Panc1 (cell line): ENCODE results near the gene TMEM14C. TPM values are rescaled to one million over a fixed set of nuclear protein-coding genes. Genes with fewer than 3 reads are reported as not detected.

Source experiments
- ATAC-seq: fragments of 200-7000 bp; cut with Tn5 transposase; 2 replicates; pipeline ENCODE4 v1.9.1; 2020; ENCODE audit warnings: mild to moderate bottlenecking, moderate library complexity
- BruUV-seq: library from RNA; stranded (reverse); fragments of 400-500 nt; replicated peaks from 2 replicates; lab custom pipeline; 2021; lab: Mats Ljungman, UMichigan
- CTCF ChIA-PET: fragments of 300-600 bp; sonication (Branson Sonifier 250); formaldehyde crosslinking; loops from one replicate; lab custom pipeline; 2022; ENCODE audit warnings: antibody characterized with exemption; lab: Charles Lee
- POLR2A ChIA-PET: fragments of 300-600 bp; sonication (Branson Sonifier 250); formaldehyde crosslinking; loops from one replicate; lab custom pipeline; 2022; ENCODE audit warnings: antibody characterized with exemption; lab: Charles Lee
- DNase-seq: peaks from one replicate; pipeline ENCODE4 v3.0.0-alpha.2; 2010; ENCODE audit warnings: low read depth, low spot score
- H3K27ac ChIP-seq: 2 replicates; pipeline ENCODE4 v1.5.1; 2011; ENCODE audit warnings: mild to moderate bottlenecking, low read length, inconsistent platforms
- H3K27me3 ChIP-seq: fragments of 200-500 bp; sonication (Bioruptor generic); 2 replicates; pipeline ENCODE4 v1.6.0; 2014; ENCODE audit warnings: low read length, inconsistent platforms; ENCODE audit not compliant: control insufficient read depth, insufficient read depth
- H3K36me3 ChIP-seq: fragments of 200-500 bp; sonication (Bioruptor generic); 2 replicates; pipeline ENCODE4 v1.5.1; 2014; ENCODE audit warnings: inconsistent platforms, mild to moderate bottlenecking, low read length, moderate library complexity; ENCODE audit not compliant: control insufficient read depth, insufficient read depth
- H3K4me1 ChIP-seq: 2 replicates; pipeline ENCODE4 v1.5.1; 2011; ENCODE audit warnings: inconsistent platforms, mild to moderate bottlenecking, low read length, moderate library complexity; ENCODE audit not compliant: control insufficient read depth, insufficient read depth
- H3K4me3 ChIP-seq, 2 experiments: 2 replicates each; pipeline ENCODE4 v1.5.1; 2011 to 2012; ENCODE audit warnings: low read depth in 2 of 2, low read length in 2 of 2, mild to moderate bottlenecking in 2 of 2, inconsistent platforms in 1 of 2, moderate library complexity in 1 of 2
- H3K9me3 ChIP-seq: fragments of 200-500 bp; sonication (Bioruptor generic); 2 replicates; pipeline ENCODE4 v1.5.1; 2014; ENCODE audit warnings: low read depth, mild to moderate bottlenecking, inconsistent platforms, low read length, moderate library complexity; ENCODE audit not compliant: control insufficient read depth, insufficient read depth
- POLR2AphosphoS5 ChIP-seq: IDR thresholded peaks from 2 replicates; pipeline ENCODE4 v1.6.1; 2012; ENCODE audit warnings: mild to moderate bottlenecking, low read depth, low read length, moderate library complexity
- SIN3A ChIP-seq: IDR thresholded peaks from 2 replicates; pipeline ENCODE4 v1.6.1; 2012; ENCODE audit warnings: low read depth, mild to moderate bottlenecking, low read length, moderate library complexity, borderline replicate concordance; ENCODE audit not compliant: insufficient read depth
- TCF7L2 ChIP-seq: IDR thresholded peaks from 2 replicates; pipeline ENCODE4 v1.6.1; 2011; ENCODE audit warnings: mild to moderate bottlenecking, low read depth, low read length, inconsistent platforms
- in situ Hi-C: cut with HindIII; loops from 2 replicates; pipeline ENCODE4 v1.10.0; 2016; ENCODE audit warnings: low sequenced_read_pairs, low pct_unique_long_range_greater_than_20kb
- intact Hi-C: fragments of 100-400 bp; cut with micrococcal nuclease; formaldehyde crosslinking; loops from one replicate; pipeline ENCODE4 v1.10.0; 2022; ENCODE audit not compliant: unreplicated experiment
- total RNA-seq: library from RNA; stranded (reverse); gene quantifications from one replicate; pipeline ENCODE4 v1.2.1, GENCODE V29; 2021; ENCODE audit not compliant: unreplicated experiment
- TF ChIP-seq, protein P1 (sequence below): fragments of 450-650 bp; IDR thresholded peaks from 2 replicates; pipeline ENCODE4 v1.5.1; 2017; ENCODE audit warnings: mild to moderate bottlenecking
- TF ChIP-seq, protein P2 (sequence below), 2 experiments: IDR thresholded peaks; 2 replicates each; pipeline ENCODE4 v1.6.1; 2011 to 2012; ENCODE audit warnings: low read depth in 2 of 2, control low read depth in 1 of 2, low read length in 1 of 2, mild to moderate bottlenecking in 1 of 2, moderate library complexity in 1 of 2; ENCODE audit not compliant: insufficient read depth in 1 of 2

Gene TMEM14C
- total RNA-seq, 1 experiment from 2014 or later, result 159 TPM

- no peaks in the 10 kb centered on the region for H3K36me3 ChIP-seq
- POLR2A ChIA-PET, result interaction anchor here (0.6 kb wide), 1 partner anchor 30 kb away, joined by 3 read pairs; no protein-coding TSS in a partner anchor
- intact Hi-C loops (loop anchor here (10.0 kb wide), 1 partner anchor 75 kb away; no protein-coding TSS in a partner anchor), in situ Hi-C loops (no loop called here)
- H3K4me3 ChIP-seq, result no peak overlapping the region
- DNase-seq (no peak), ATAC-seq (no peak)
- CTCF ChIA-PET, result no interaction called here
- no peaks in the 10 kb centered on the region for H3K9me3 ChIP-seq
- H3K27me3 ChIP-seq, result no peaks in the 10 kb centered on the region
- H3K4me1 ChIP-seq, result peaks cover 9% of the 10 kb centered on the region
- no peak overlapping the region for H3K27ac ChIP-seq
- no TSS peak for BruUV-seq
- TF ChIP-seq POLR2AphosphoS5 (no peak), TCF7L2 (no peak), SIN3A (no peak)
- TF ChIP-seq, protein P1, sequence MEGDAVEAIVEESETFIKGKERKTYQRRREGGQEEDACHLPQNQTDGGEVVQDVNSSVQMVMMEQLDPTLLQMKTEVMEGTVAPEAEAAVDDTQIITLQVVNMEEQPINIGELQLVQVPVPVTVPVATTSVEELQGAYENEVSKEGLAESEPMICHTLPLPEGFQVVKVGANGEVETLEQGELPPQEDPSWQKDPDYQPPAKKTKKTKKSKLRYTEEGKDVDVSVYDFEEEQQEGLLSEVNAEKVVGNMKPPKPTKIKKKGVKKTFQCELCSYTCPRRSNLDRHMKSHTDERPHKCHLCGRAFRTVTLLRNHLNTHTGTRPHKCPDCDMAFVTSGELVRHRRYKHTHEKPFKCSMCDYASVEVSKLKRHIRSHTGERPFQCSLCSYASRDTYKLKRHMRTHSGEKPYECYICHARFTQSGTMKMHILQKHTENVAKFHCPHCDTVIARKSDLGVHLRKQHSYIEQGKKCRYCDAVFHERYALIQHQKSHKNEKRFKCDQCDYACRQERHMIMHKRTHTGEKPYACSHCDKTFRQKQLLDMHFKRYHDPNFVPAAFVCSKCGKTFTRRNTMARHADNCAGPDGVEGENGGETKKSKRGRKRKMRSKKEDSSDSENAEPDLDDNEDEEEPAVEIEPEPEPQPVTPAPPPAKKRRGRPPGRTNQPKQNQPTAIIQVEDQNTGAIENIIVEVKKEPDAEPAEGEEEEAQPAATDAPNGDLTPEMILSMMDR, result no peak
- TF ChIP-seq, protein P2, sequence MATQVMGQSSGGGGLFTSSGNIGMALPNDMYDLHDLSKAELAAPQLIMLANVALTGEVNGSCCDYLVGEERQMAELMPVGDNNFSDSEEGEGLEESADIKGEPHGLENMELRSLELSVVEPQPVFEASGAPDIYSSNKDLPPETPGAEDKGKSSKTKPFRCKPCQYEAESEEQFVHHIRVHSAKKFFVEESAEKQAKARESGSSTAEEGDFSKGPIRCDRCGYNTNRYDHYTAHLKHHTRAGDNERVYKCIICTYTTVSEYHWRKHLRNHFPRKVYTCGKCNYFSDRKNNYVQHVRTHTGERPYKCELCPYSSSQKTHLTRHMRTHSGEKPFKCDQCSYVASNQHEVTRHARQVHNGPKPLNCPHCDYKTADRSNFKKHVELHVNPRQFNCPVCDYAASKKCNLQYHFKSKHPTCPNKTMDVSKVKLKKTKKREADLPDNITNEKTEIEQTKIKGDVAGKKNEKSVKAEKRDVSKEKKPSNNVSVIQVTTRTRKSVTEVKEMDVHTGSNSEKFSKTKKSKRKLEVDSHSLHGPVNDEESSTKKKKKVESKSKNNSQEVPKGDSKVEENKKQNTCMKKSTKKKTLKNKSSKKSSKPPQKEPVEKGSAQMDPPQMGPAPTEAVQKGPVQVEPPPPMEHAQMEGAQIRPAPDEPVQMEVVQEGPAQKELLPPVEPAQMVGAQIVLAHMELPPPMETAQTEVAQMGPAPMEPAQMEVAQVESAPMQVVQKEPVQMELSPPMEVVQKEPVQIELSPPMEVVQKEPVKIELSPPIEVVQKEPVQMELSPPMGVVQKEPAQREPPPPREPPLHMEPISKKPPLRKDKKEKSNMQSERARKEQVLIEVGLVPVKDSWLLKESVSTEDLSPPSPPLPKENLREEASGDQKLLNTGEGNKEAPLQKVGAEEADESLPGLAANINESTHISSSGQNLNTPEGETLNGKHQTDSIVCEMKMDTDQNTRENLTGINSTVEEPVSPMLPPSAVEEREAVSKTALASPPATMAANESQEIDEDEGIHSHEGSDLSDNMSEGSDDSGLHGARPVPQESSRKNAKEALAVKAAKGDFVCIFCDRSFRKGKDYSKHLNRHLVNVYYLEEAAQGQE (IDR thresholded peaks at IDR 0.05; ENCODE audit: insufficient read depth in 1 of 2, low read depth in 2 of 2, low read length in 1 of 2), result no peak
These were observed 3.4 kb upstream of the TMEM14C start for GRCh38 chr6:10719296-10719963.

DNA sequence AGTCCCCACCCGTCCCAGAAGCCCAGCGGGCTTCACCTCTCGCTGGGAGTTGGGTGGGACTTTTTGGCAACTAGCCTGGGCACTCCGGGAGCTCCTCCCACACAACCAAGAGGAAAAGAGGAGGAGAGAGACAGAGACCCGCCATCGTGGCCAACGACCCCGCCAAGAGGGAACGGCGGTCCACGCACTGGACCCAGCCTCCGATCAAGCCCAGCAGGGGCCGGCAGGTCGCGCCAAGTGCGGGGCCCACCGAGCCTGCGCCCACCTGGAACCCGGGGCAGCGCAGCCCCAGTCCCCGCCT lies 3.0 kb upstream of the TMEM14C start:
- Histone ChIP-seq H3K27me3 (no peaks in the 10 kb centered on the region), H3K27ac (no peak overlapping the region), H3K9me3 (no peaks in the 10 kb centered on the region), H3K4me1 (peaks cover 14% of the 10 kb centered on the region), H3K4me3 (peak overlapping the region in 1 of 2 experiments; percentile 11; a peak in 1 of 4 replicates), H3K36me3 (no peaks in the 10 kb centered on the region)
- TF ChIP-seq SIN3A (no peak), TCF7L2 (no peak), POLR2AphosphoS5 (no peak)
- TF ChIP-seq, protein P1, result no peak
- TF ChIP-seq, protein P2 (IDR thresholded peaks at IDR 0.05; ENCODE audit: insufficient read depth in 1 of 2, low read depth in 2 of 2, low read length in 1 of 2), result no peak
- BruUV-seq, result no TSS peak
- ATAC-seq (no peak), DNase-seq (no peak)
- ChIA-PET CTCF (no interaction called here), POLR2A (interaction anchor here (0.6 kb wide), 1 partner anchor 29 kb away, joined by 3 read pairs; no protein-coding TSS in a partner anchor)
- in situ Hi-C loops (no loop called here), intact Hi-C loops (loop anchor here (10.0 kb wide), 1 partner anchor 75 kb away; no protein-coding TSS in a partner anchor)
